Stimulated activated CD8-positive, alpha-beta memory T cell treated with anti-CD3 and anti-CD28 coated beads, Interleukin-4, amount 100 ng/mL, for 24 hours (primary cell): ENCODE measurements around the gene TMEM14C.

Source experiments
- DNase-seq: peaks from one replicate; pipeline ENCODE4 v3.0.0-alpha.2; 2020; ENCODE audit warnings: low read depth

TMEM14C gene

DNA sequence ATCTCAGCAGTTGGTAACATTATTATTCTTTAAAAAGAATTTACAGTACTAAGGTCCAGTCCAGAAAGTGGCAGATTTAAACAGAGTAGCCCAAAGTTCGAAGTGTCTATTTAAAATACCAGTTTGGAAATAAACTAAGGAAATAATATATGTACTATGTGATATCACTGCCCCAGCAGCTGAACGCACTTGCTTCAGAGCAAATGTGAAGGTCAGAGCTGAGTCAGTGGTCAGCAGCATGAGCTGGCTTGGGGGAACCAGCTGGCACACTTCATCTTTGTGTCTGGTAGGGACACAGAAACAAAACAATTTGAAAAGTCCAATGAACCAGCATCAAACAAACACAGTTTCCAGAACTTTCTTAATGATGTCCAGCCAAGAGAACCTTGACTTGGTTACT, 40.1 kb downstream of the TMEM14C start:
- DNase-seq: no peak

DNA sequence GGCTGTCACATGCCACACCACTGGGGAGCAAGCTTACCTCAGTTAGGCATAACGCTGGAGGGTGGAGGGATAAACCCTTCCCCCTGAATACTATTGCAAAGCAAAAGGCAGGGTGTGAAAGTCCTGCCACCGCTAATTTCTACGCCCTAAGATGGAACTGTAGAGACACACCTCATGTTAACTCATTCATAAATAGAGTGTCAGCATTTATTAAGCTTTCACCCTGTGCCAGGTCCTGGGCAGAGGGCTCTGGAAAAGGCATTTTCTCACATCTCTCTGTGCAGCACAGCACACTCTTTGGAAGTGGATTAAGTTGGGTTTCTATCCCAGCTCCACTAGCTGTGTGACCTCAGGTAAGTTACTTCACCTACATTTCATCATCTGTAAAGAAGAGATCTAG, 46.5 kb downstream of the TMEM14C start:
- no peak for DNase-seq

DNA sequence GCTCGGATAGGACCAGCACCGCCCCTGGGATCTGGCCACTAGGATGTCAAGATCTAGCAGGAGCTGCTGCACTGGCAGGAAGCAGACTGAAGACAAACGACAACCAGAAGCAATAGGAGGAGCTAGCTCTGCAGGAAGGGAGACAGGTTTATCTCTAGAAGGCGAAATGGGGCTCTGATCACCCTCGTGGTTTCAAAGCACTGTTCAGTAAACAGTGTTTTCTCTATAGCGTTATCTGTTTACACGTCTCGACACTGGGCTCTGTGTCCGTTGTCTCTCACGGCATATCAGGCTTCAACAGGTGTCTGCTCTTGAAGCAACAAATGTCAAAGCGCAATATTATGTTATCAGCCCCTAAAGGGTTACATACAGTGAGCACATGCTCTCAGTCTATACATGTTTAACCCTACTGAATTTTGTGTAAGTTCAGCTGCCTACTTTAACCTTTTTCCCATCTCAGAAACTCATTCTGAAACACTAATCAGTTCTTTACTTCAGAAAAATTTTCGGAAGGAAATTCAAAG, 48.6 kb downstream of the TMEM14C start:
- DNase-seq: no peak

DNA sequence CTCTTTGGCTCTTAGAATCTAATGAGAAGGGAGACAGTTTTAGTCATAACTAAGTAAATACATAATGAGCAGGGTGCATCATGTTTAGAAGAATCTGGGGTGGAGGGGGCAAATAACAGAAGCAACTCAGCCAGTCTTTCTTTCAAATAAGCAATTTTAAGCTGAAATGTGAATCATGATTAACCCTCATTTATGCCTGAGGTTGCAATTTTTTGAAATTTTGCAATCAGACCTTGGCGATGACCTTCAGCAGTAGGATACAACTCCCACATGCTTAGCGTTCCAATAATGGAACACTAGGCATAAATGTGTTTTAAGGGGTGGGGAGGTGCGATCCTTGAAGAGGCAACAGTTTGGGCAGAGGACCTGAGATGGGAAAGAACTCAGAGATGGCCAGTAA, 55.4 kb downstream of the TMEM14C start:
- DNase-seq: no peak

DNA sequence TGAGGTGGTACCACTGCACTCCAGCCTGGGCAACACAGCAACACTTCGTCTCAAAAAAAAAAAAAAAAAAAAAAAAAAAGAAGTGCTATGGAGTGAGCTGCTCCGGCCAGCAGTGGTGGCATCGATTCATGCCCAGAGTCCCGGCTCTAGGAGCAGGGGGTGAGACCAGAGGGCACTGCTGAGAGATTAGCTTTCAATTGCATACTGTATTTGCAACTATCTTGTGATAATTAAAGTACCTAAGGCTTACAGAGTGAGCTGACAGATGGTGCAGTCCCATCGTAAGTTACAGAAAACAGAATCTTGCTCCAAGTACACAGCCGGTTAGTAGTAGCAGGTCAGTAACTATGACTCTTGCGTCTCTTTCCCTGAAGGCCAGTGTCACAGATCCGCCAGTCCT, 56.2 kb downstream of the TMEM14C start:
- DNase-seq: no peak
